K562 (cell line): ENCODE data around the gene ADORA2B.

Experiments
- CGGBP1 ChIP-seq: fragments of 250-450 bp; sonication (Bioruptor Pico); IDR thresholded peaks from 2 replicates; pipeline ENCODE4 v1.9.0; 2021; ENCODE audit warnings: mild to moderate bottlenecking
- CHD2 ChIP-seq: IDR thresholded peaks from 2 replicates; pipeline ENCODE4 v1.6.1; 2011; ENCODE audit warnings: low read depth, low read length
- CTCF ChIP-seq, 3 experiments: IDR thresholded peaks in 2 of 3; conservative IDR thresholded peaks in 1 of 3; 2 replicates each; pipeline ENCODE4 v1.5.1; 2011 to 2012; ENCODE audit warnings: low read length in 3 of 3, mild to moderate bottlenecking in 3 of 3, control low read depth in 2 of 3, improper control_type of control experiment in 1 of 3, inconsistent platforms in 1 of 3, low read depth in 1 of 3, mixed read lengths in 1 of 3, moderate library complexity in 1 of 3; ENCODE audit not compliant: insufficient read depth in 2 of 3
- DPF2 ChIP-seq: fragments of 450-650 bp; IDR thresholded peaks from 2 replicates; pipeline ENCODE4 v1.6.1; 2016
- EP300 ChIP-seq: IDR thresholded peaks from 2 replicates; pipeline ENCODE4 v1.6.1; 2012; ENCODE audit warnings: low read length, improper control_type of control experiment
- FOXJ3 ChIP-seq: sonication (generic); formaldehyde crosslinking; IDR thresholded peaks from 2 replicates; pipeline ENCODE4 v1.4.0; 2020; ENCODE audit warnings: mild to moderate bottlenecking, missing genetic modification reagents
- GMEB1 ChIP-seq: fragments of 250-450 bp; sonication (Bioruptor Pico); IDR thresholded peaks from 2 replicates; pipeline ENCODE4 v1.4.0; 2020; ENCODE audit warnings: mild to moderate bottlenecking
- POLR2A ChIP-seq: fragments of 450-650 bp; conservative IDR thresholded peaks from 2 replicates; pipeline ENCODE4 v1.6.1; 2016
- THAP7 ChIP-seq: fragments of 250-450 bp; sonication (Bioruptor Pico); IDR thresholded peaks from 2 replicates; pipeline ENCODE4 v1.5.0; 2021
- ZNF280B ChIP-seq: fragments of 250-450 bp; sonication (Bioruptor Pico); IDR thresholded peaks from 2 replicates; pipeline ENCODE4 v1.5.1; 2021; ENCODE audit warnings: mild to moderate bottlenecking

- TF ChIP-seq CTCF (IDR thresholded peaks at IDR 0.05 in 2 of 3, conservative IDR thresholded peaks at IDR 0.05 in 1 of 3; ENCODE audit: insufficient read depth in 2 of 3, low read depth in 1 of 3, low read length in 3 of 3) (no peak), POLR2A (no peak), FOXJ3 (CRISPR knock-in tag) (no peak), EP300 (no peak), ZNF280B (CRISPR knock-in tag) (no peak), THAP7 (no peak), GMEB1 (no peak), CGGBP1 (no peak), CHD2 (no peak), DPF2 (no peak)
These were observed 58.9 kb downstream of the ADORA2B start for GRCh38 chr17:16003841-16004240.
